Nephron progenitor cell (in vitro differentiated cells): ENCODE measurements around the gene INHA.

Experiments
- DNase-seq: peaks from one replicate; pipeline ENCODE4 v3.0.0; 2021
- H3K27ac Mint-ChIP-seq: 2 replicates; pipeline ENCODE4 v1.8.0; 2021; ENCODE audit warnings: mild to moderate bottlenecking, moderate library complexity, mixed read lengths
- H3K27me3 Mint-ChIP-seq: 2 replicates; pipeline ENCODE4 v1.8.0; 2021; ENCODE audit warnings: mild to moderate bottlenecking, low read depth, mixed read lengths; ENCODE audit not compliant: poor library complexity
- H3K36me3 Mint-ChIP-seq: 2 replicates; pipeline ENCODE4 v1.8.0; 2021; ENCODE audit warnings: low read depth, mixed read lengths
- H3K4me1 Mint-ChIP-seq: 2 replicates; pipeline ENCODE4 v1.8.0; 2021; ENCODE audit warnings: mixed read lengths
- H3K4me3 Mint-ChIP-seq: 2 replicates; pipeline ENCODE4 v1.8.0; 2021; ENCODE audit warnings: mild to moderate bottlenecking, moderate library complexity, mixed read lengths
- H3K9me3 Mint-ChIP-seq: 2 replicates; pipeline ENCODE4 v1.8.0; 2021; ENCODE audit warnings: mild to moderate bottlenecking, moderate library complexity, mixed read lengths
- CTCF ChIP-seq: fragments of 200-600 bp; sonication (generic); IDR thresholded peaks from 2 replicates; pipeline ENCODE4 v1.5.0; 2021; ENCODE audit warnings: antibody characterized with exemption

Gene INHA

GRCh38 chr2:219571311-219572236, 536 bp upstream of the INHA start, which contains the start of gene OBSL1:
Gene OBSL1 (minus strand): TSS chr2:219571539. CDS start chr2:219571232, 307 bp downstream.
- H3K36me3 Mint-ChIP-seq: peaks cover 25% of the 10 kb centered on the region
- no peaks in the 10 kb centered on the region for H3K9me3 Mint-ChIP-seq

GRCh38 chr2:219573166-219573565, 1.1 kb downstream of the INHA start:
- no peak for DNase-seq
- TF ChIP-seq CTCF: no peak
- no peaks in the 10 kb centered on the region for H3K9me3 Mint-ChIP-seq
- H3K4me1 Mint-ChIP-seq: peaks cover 65% of the 10 kb centered on the region
- peaks cover 14% of the 10 kb centered on the region for H3K27me3 Mint-ChIP-seq
- peak overlapping the region; percentile 40 for H3K27ac Mint-ChIP-seq
- peaks cover 13% of the 10 kb centered on the region for H3K36me3 Mint-ChIP-seq
- H3K4me3 Mint-ChIP-seq: peak overlapping the region; percentile 44

More at GRCh38 chr2:219571311-219572236, 536 bp upstream of the INHA start, which contains the start of gene OBSL1:
- H3K27me3 Mint-ChIP-seq: peaks cover 14% of the 10 kb centered on the region
- DNase-seq: peak; percentile 81
- peaks cover 52% of the 10 kb centered on the region for H3K4me1 Mint-ChIP-seq
- H3K27ac Mint-ChIP-seq: peak within 1 kb of the TSS; percentile 56
- TF ChIP-seq CTCF: no peak
- peak within 1 kb of the TSS; percentile 75 for H3K4me3 Mint-ChIP-seq

GRCh38 chr2:219574484-219575311, 2.6 kb downstream of the INHA start:
- Mint-ChIP-seq H3K36me3 (peaks cover 2% of the 10 kb centered on the region), H3K4me1 (peaks cover 66% of the 10 kb centered on the region), H3K4me3 (no peak overlapping the region), H3K27me3 (peaks cover 17% of the 10 kb centered on the region), H3K27ac (no peak overlapping the region), H3K9me3 (no peaks in the 10 kb centered on the region)
- no peak for TF ChIP-seq CTCF
- DNase-seq: no peak

- Mint-ChIP-seq H3K27ac (peak overlapping the region; percentile 88), H3K4me3 (peak overlapping the region; percentile 54), H3K9me3 (no peaks in the 10 kb centered on the region), H3K4me1 (peaks cover 66% of the 10 kb centered on the region), H3K36me3 (no peaks in the 10 kb centered on the region), H3K27me3 (peaks cover 17% of the 10 kb centered on the region)
- DNase-seq: no peak
- TF ChIP-seq CTCF: no peak
These were observed 3.7 kb downstream of the INHA start for GRCh38 chr2:219575566-219576504.
